Large intestine (tissue), 3 donors: Measurements from ENCODE around the gene COPB1. TPM values are rescaled to one million over a fixed set of nuclear protein-coding genes. Genes with fewer than 3 reads are reported as not detected.

Experiments
- DNase-seq, 2 donors: peaks; one replicate each; pipeline versions ENCODE4 v3.0.0 to v3.0.0-alpha.2; 2013
- H3K27ac ChIP-seq: one replicate; pipeline ENCODE4 v1.5.1; 2013; ENCODE audit warnings: low read length
- H3K27me3 ChIP-seq: 2 replicates; pipeline ENCODE4 v1.6.1; 2013; ENCODE audit warnings: low read length; ENCODE audit not compliant: control insufficient read depth, insufficient read depth
- H3K36me3 ChIP-seq: 2 replicates; pipeline ENCODE4 v1.6.1; 2013; ENCODE audit warnings: low read length; ENCODE audit not compliant: control insufficient read depth, insufficient read depth
- H3K4me1 ChIP-seq: one replicate; pipeline ENCODE4 v1.6.1; 2013; ENCODE audit warnings: low read length; ENCODE audit not compliant: control insufficient read depth, insufficient read depth
- H3K4me3 ChIP-seq: one replicate; pipeline ENCODE4 v1.5.1; 2013; ENCODE audit warnings: low read length
- H3K9me3 ChIP-seq: one replicate; pipeline ENCODE4 v1.6.1; 2013; ENCODE audit warnings: mild to moderate bottlenecking, low read depth, low read length, moderate library complexity; ENCODE audit not compliant: control insufficient read depth
- WGBS: methylation state at CpG from one replicate; pipeline ENCODE4 v1.1.5; 2013; ENCODE audit warnings: low lambda C conversion rate; ENCODE audit not compliant: insufficient coverage; 5-methylcytosine and 5-hydroxymethylcytosine counted together
- polyA plus RNA-seq: library from polyadenylated mRNA; unstranded; fragments of 120-200 nt; gene quantifications from one replicate; pipeline ENCODE4 v1.2.1, GENCODE V29; 2013

Gene COPB1
- polyA plus RNA-seq, 1 donor, result 120 TPM

DNA sequence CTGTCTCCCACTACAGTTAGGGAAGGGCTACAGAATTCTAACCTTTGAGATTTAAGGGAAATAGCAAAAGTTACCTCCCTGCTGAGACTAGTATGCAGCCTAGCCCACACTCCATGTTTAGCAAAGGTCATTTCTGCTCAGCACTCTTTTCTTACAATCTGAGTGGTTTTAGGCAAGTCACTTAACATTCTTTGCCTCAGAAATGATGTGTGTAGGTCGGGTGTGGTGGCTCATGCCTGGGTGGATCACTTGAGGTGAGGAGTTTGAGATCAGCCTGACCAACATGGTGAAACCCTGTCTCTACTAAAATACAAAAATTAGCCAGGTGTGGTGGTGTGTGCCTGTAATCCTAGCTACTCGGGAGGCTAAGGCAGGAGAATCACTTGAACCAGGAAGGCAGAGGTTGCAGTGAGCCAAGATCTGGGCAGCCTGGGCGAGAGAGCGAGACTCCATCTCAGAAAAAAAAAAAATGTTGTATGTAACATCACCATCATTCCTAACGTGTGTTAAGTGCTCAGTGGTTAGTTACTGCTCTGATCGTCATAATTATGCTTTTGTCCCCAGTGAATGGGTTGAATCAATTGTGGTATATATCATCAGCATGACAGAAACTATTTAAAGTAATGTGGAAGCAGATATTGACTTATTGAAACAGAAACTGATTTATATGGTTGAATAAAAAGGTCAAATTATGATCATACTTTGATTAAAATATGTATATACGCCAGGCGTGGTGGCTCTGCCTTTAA, 55.0 kb downstream of the COPB1 start:
- Histone ChIP-seq H3K9me3 (no peaks in the 10 kb centered on the region), H3K27ac (no peak overlapping the region), H3K4me1 (no peaks in the 10 kb centered on the region), H3K36me3 (no peaks in the 10 kb centered on the region), H3K4me3 (no peak overlapping the region), H3K27me3 (no peaks in the 10 kb centered on the region)
- 96% methylated on average over 4 of the region's 8 CpGs for WGBS
- DNase-seq, result no peak

DNA sequence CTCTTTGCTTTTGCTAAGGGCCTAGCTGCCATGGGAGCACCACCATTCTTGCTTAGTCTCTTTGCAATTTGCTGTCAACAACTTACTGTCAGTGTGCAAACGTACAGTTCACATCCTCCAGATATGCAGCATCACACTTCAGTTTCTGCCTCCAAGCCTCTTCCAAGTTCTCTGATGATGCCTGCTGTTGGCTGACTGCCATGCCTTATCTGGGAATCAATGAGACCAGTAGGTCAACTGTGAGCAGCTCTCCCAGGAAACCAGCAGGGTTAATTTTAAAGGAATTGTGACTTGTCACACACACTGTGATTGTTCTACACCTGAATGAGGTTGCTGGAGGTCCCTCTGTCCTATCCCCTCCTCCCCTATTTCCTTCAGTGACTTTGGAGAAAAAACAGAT, 56.0 kb downstream of the COPB1 start:
- peak; percentile 20 to 63 for DNase-seq
- Histone ChIP-seq H3K27ac (no peak overlapping the region), H3K4me3 (no peak overlapping the region), H3K36me3 (no peaks in the 10 kb centered on the region), H3K4me1 (no peaks in the 10 kb centered on the region), H3K9me3 (no peaks in the 10 kb centered on the region), H3K27me3 (no peaks in the 10 kb centered on the region)
- WGBS, result no CpG with 5 or more reads among the region's 1 CpG

DNA sequence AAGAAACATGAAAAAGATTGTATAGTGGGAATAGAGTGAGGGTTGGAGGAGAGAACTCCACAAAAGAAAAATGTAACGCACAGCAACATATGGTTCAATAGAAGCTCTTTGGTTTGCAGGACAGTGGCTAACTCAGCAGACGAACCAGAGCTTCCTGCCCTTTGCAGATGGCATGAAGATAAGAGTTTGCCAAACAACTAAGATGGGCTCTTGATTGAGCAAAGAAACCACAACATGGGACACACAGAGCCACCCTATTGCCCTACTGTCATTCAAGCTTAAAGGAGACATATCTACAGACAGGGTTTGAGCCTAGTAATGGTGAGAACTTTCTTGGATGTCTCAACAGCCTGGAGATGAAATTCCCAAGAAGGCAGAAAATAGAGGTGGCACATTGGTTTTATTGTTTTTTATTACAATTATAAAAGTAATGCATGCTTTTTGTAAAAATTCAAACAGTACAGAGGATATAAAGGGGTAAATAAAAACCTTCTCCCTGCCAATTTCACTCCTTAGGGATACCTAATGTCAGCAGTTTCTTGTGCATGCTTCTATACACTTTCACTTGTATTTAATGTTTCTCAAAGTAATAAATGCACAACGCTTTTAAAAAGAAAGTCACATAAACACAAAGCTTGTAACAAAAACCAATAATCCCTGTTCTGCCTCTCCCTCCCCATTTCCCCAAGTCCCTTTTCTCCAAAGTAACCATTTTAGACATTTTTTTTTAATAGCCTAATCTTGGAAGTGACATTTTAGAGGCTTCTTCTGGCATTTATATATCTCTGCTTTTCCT, 63.7 kb downstream of the COPB1 start:
- Histone ChIP-seq H3K27ac (no peak overlapping the region), H3K27me3 (no peaks in the 10 kb centered on the region), H3K4me1 (no peaks in the 10 kb centered on the region), H3K36me3 (no peaks in the 10 kb centered on the region), H3K4me3 (no peak overlapping the region), H3K9me3 (no peaks in the 10 kb centered on the region)
- WGBS, result 63% methylated on average over 1 of the region's 3 CpGs
- no peak for DNase-seq

DNA sequence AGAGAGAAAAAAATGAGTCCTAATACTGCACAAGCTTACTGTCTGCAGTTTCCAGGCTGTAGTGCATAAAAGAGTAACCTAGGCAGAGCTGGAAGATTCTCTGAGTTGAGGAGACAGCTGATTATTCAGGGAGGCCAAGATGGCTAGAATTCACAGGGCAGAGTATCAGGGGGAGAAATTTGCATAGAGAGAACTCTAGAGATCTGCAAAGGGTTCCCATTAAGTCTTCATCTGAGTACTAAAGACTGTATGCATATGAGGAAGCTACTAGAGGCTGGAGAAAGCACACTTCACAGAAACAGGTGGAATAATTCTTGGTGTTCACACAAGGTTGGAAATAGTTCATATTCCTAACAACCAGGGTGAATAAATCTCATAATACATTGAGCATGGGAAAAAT, 74.0 kb downstream of the COPB1 start:
- Histone ChIP-seq H3K27me3 (no peaks in the 10 kb centered on the region), H3K9me3 (no peaks in the 10 kb centered on the region), H3K4me3 (no peak overlapping the region), H3K36me3 (no peaks in the 10 kb centered on the region), H3K27ac (no peak overlapping the region), H3K4me1 (no peaks in the 10 kb centered on the region)
- no peak for DNase-seq

DNA sequence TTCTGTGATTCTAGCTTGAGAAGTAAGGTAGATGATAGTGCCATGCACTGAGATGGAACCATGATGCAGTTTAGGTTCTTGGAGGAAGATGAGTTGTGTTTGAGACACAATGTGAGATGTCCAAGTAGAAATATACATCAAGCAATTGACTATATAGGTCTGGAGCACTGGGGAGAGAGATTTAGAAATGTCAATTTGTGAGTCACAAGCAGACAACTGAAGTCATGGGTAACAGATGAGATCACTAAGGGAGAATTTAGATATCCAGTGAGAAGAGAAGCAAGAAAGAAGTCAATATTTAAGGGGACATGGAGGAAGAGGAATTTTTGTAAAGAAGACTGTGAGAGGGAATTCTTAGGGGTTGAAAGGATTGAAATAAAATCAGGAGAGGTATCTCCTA, 75.5 kb downstream of the COPB1 start:
- no peak overlapping the region for H3K27ac ChIP-seq
- no peaks in the 10 kb centered on the region for H3K4me1 ChIP-seq
- H3K27me3 ChIP-seq, result no peaks in the 10 kb centered on the region

DNA sequence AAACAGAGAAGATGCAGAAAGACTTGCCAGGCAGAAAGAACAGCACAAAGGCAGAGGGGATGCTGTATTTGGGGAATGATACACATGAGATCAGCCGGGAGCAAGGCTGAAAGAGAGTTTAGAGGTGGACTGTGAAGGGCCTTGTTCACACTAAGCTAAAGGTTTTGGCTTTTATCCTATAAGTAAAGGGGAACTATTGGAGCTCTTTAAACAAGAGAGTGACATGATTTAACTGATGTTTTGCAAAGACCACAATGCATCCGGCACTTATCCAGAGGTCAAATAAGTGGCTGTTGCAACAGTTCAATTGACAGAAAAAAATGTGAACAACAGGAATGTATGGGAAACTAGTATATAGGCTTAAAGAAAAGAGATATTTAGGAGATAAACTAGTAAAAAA, 76.0 kb downstream of the COPB1 start:
- no peaks in the 10 kb centered on the region for H3K9me3 ChIP-seq
- H3K27me3 ChIP-seq, result no peaks in the 10 kb centered on the region
- DNase-seq, result no peak
- H3K27ac ChIP-seq, result no peak overlapping the region
- H3K4me1 ChIP-seq, result no peaks in the 10 kb centered on the region
- WGBS, result no CpG with 5 or more reads among the region's 2 CpGs
- H3K4me3 ChIP-seq, result no peak overlapping the region
- H3K36me3 ChIP-seq, result no peaks in the 10 kb centered on the region

More for the DNA sequence above, 75.5 kb downstream of the COPB1 start:
- Histone ChIP-seq H3K9me3 (no peaks in the 10 kb centered on the region), H3K4me3 (no peak overlapping the region), H3K36me3 (no peaks in the 10 kb centered on the region)
- DNase-seq, result no peak

DNA sequence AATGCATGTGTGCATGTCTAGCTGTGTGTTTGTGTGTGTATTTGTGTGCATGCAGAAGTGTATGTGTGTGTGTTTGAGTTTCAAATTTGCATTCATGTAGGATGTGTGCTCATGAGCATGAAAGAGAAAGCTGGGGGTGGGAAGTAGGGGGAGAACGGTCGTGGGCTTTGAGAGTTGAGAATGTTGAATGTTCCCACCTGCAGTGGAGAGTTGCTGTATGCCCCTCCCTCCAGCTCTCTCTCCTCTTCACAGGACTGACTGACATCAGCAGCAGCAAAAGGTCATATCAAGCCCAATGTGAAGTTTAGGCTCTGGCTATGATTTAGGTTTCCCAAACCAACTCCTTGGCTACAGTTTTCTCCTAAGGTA, 76.8 kb downstream of the COPB1 start:
- Histone ChIP-seq H3K4me1 (no peaks in the 10 kb centered on the region), H3K4me3 (no peak overlapping the region), H3K27me3 (no peaks in the 10 kb centered on the region), H3K27ac (no peak overlapping the region), H3K9me3 (no peaks in the 10 kb centered on the region), H3K36me3 (no peaks in the 10 kb centered on the region)
- DNase-seq, result no peak
- no CpG with 5 or more reads among the region's 2 CpGs for WGBS

DNA sequence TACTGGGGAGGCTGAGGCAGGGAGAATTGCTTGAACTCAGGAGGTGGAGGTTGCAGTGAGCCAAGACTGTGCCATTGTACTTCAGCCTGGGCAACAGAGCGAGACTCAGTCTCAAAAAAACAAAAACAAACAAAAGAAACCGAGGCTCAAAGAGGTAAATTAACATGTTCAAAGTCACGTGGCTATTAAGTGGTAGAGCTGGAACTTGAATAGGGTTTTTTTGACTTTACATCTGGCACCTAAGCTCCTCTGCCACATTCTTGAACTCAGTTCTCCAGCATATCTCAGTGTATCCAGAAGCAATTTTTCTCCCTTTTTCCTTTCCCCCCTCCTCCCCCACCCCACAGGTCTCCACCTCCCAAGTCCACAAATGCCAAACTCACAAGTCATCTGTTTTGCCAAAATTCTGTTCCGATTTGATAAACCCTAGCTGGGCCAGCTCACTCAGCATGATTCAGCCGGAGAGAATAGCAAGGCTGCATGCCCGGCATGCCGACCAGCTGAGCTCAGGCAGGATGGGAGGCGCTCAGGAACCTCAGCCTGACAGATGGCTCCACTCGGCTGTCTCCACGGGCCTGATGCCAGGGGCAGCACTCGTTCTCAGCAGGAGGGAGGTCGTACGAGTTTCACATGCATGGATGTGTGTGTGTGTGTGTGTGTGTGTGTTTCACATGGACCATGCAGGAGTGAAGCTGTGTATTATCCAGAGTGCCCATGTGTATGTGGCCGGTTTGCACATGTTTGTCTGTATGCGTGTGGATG, 77.4 kb downstream of the COPB1 start:
- no peak overlapping the region for H3K27ac ChIP-seq
- H3K36me3 ChIP-seq, result no peaks in the 10 kb centered on the region
- H3K9me3 ChIP-seq, result no peaks in the 10 kb centered on the region
- 50% methylated on average over 2 of the region's 15 CpGs for WGBS
- H3K4me1 ChIP-seq, result no peaks in the 10 kb centered on the region
- no peak overlapping the region for H3K4me3 ChIP-seq
- DNase-seq, result peak; percentile 64 to 67
- no peaks in the 10 kb centered on the region for H3K27me3 ChIP-seq

DNA sequence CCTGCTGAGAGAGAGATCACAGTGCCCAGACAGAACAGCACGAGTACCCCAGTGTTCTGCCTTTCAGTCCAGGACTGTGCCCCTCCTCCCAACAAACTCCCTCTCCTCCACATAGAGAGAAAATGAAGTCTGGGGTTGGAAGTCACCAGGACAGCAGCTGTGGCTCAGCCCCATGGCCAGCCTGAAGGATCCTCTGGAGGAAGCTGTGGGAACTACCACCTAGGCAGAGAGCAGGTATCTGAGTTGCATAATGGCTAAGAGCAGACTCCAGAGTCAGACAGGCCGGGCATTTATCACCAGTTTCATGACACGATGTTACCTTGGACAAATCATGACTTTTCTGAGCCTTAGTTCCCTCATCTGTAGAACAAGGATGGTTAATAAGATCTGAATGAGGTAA, 79.4 kb downstream of the COPB1 start:
- Histone ChIP-seq H3K4me1 (no peaks in the 10 kb centered on the region), H3K4me3 (no peak overlapping the region), H3K9me3 (no peaks in the 10 kb centered on the region), H3K27ac (no peak overlapping the region), H3K36me3 (no peaks in the 10 kb centered on the region), H3K27me3 (no peaks in the 10 kb centered on the region)
- no peak for DNase-seq
- no CpG with 5 or more reads among the region's 3 CpGs for WGBS

DNA sequence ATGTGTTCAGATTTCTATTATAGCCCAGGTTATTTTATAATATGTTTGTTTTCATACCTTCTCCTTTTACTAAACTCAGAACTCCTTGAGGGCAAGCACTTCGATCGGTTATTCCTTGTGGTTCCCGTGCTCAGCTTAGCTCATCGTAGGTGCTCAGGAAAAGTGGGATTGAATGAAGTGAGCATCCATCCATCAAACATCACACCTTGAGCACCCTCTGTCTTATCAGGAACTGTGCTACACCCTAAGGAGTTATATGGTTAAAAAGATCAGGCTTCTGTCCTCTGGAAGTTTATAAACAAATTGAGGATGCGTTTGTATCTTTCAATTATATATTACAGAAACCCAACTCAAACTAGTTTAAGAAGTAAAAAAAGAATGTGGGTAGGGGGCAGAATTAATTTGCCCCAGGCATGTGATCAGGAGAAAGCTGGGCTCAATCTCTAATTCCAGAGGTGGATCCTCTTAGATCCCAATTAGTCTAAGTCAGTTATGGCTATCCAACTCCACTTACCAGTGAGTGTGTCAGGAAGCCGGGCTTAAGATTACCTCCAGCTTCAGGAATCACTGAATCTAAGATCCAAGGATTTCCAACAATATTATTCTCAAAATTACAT, 80.7 kb downstream of the COPB1 start:
- peak; percentile 30 to 31 for DNase-seq
- no peak overlapping the region for H3K27ac ChIP-seq
- 80% methylated on average over 1 of the region's 6 CpGs for WGBS
- H3K4me1 ChIP-seq, result peaks cover 3% of the 10 kb centered on the region
- no peaks in the 10 kb centered on the region for H3K9me3 ChIP-seq
- no peaks in the 10 kb centered on the region for H3K36me3 ChIP-seq
- H3K4me3 ChIP-seq, result no peak overlapping the region
- H3K27me3 ChIP-seq, result no peaks in the 10 kb centered on the region
